GM12801 (cell line): Measurements from ENCODE around the gene ALOXE3.

ENCODE experiments used
- TF ChIP-seq, protein P1 (sequence below): IDR thresholded peaks from one replicate; pipeline ENCODE4 v1.5.1; 2011; ENCODE audit warnings: control low read depth; ENCODE audit not compliant: insufficient read length; ENCODE audit errors: extremely low read depth

ALOXE3 gene

DNA sequence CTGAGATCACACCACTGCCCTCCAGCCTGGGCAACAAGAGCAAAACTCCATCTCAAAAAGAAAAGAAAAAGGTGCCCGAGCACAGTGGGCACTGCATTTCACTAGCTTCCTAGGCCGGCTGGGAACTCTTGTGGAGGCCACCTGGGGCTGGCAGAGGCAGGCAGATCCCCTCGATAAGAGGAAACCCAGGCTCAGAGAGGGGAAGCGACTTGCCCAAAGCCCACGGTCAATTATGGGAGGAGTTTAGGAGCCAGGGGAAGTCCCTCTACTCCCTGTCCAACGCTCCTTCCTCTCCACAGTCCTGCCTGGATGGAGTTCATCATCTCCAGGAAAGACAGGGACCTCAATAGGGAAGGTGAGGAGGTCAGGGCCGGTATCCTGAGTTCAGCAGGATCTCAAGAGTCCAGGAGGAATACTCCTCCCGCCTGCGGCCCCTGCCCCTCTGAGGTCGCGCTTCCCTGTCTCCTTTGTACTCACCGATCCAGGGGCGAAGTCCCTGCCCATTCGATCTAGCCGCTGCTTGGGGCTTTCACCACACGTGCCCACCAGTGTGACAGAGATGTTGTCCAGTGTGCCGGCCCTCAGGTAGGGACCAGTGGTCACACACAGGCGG, 841 bp downstream of the ALOXE3 start:
- TF ChIP-seq, protein P1, sequence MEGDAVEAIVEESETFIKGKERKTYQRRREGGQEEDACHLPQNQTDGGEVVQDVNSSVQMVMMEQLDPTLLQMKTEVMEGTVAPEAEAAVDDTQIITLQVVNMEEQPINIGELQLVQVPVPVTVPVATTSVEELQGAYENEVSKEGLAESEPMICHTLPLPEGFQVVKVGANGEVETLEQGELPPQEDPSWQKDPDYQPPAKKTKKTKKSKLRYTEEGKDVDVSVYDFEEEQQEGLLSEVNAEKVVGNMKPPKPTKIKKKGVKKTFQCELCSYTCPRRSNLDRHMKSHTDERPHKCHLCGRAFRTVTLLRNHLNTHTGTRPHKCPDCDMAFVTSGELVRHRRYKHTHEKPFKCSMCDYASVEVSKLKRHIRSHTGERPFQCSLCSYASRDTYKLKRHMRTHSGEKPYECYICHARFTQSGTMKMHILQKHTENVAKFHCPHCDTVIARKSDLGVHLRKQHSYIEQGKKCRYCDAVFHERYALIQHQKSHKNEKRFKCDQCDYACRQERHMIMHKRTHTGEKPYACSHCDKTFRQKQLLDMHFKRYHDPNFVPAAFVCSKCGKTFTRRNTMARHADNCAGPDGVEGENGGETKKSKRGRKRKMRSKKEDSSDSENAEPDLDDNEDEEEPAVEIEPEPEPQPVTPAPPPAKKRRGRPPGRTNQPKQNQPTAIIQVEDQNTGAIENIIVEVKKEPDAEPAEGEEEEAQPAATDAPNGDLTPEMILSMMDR, result no peak

DNA sequence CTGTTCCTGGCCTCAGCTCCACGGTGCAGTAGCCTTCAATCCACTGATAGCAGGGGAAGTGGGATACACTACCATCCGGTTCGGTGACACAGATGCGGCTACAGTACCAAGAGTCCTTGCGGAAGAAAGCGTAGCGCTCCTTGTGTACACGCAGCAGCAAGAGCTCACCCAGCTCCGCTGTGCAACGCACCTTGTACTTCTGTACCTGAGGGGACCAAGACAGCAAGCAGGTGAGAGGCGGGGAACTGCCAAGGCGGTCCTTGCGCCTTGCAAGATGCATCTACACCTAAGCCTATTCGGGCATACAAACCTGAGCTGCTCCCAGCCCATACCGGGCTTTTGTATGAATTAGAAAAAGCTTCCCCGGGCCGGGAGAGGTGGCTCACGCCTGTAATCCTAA, 1.5 kb downstream of the ALOXE3 start:
- TF ChIP-seq, protein P1, result no peak

DNA sequence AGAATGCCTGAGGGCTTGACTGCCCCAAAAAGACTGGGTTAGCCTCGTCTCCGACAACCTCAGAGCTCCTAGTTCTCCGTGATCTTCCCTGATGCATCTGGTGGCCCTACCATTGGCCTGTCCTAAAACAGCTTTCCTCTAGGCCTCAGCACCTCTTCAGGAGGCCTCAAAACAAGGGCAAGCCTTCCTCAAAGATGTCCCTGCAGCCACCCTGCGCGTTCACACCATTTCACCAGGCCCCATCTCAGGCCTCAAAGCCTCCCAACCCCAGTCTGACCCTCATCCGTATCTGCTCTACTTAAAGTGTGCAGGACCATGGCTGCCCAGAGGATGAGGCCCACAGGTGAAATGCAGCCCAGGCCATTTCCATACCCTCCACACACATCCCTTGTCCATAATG, 7.4 kb downstream of the ALOXE3 start:
- TF ChIP-seq, protein P1, result no peak

DNA sequence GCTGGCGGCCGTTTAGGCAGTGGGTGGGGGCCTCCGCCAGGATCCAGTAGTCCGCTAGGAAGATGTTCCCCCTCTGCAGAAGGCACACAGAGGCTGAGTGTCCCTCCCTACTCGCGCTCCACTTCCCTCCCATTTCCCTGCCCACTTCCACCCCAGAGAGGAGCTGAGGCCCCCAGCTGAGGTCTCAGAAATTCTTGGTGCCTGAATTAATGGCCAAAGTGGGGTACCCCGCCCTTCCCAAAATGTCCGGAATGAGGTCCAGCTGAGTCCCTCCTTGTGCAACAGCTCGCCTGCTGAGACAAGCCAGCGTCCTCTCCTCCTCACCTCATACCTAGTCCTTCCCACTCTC, 7.9 kb downstream of the ALOXE3 start:
- TF ChIP-seq, protein P1, result no peak

DNA sequence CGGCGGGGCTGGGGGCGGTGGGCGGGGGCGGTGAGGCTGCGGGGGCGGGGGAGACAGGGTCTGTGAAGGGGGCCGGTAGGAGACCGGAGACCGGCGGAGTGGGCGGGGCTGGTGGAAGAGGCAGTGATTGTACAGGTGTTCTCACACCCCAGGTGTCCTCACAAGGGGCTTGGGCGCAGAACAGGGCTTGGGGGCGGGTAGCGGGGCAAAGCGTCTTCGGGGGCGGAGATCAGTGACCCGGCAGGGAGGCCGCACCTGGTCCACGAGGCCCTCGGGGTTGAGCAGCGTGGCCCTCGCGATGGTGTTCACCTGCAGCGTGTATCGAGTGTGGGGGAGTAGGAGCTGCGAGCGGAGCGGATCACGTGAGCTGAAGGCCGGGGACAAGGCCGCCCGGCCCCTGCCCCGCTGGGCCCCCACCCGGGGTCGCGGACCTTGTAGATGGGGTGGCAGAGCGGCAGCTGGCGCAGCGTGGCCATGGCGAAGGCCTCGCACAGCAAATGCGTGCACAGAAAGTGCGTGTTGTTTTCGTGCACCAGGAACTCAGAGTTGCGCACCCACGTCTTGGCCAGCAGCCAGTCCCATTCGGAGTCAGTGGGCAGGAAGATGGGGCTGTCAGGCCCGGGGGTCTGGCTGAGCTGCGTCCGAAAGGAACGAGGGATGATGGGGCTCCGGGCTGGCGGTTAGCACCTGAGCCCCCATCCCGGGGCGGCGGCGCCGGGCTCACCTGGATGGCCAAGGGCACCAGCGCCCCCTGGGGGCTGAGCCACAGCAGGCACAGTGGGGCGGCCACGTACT, 8.5 kb downstream of the ALOXE3 start:
- TF ChIP-seq, protein P1, result no peak

DNA sequence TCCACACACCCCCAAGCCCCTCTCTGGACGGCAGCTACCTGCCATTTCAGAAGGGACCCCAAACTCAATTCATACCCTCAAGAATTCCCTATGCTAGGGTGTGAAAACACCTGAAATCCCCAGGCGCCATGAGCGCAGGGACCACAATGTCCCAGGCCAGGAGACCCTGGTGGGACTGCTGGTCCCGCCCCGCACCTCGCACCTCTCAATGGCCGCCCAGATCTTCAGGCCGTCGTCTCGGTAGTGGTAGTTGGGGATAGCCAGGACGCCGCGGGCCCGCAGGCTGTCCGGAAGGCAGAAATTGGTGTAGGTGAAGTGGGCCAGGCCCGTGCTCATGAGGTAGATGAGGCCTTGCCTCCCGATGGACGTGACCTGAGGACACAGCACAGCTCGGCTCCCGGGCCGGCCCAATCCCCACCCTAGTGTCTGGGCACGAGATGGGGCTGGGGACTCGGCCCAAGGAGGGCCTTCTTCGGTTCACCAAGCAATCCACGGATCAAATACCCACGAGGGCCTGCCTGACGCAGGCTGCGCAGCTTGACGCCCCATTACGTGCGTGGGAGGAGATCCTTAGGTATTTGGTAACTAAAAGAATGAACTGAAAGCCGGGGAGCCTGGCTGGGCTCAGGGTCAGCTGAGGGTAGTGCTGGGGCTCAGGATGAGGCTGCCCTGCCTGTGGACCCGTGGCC, 9.2 kb downstream of the ALOXE3 start:
- TF ChIP-seq, protein P1, result no peak

DNA sequence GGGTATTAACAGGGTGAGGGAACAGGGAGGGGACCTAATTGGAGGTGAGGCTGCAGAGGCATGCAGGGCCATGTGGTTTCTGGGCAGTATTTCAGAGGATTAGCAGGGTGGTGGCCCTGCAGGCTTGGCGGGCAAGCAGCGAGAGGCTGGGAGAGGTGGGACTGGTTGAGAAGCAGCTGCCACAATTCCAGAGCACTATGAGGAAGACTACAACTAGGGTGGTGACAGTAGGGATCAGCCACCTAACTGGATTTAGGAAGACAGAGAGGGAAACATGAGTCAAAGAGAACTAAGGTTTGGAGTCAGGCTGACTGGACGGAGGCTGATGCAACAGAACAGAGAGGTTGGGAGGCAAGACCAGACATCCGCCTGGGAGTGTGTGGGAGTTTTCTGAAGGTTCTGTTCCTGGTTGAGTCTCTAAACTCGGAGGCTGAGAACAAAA, 12.3 kb downstream of the ALOXE3 start:
- TF ChIP-seq, protein P1, result no peak
